Spleen (tissue), 11 donors: ENCODE data around the gene CERS3. TPM values are rescaled to one million over a fixed set of nuclear protein-coding genes. Genes with fewer than 3 reads are reported as not detected.

Experiments
- DNase-seq: peaks from one replicate; pipeline ENCODE4 v3.0.0-alpha.2; 2020
- H3K27ac ChIP-seq, 8 donors: fragments of 200-600 bp; sonication (generic) in 7 of 8; 1 replicate in 4 of 8; 2 replicates in 4 of 8; pipeline versions ENCODE4 v1.5.0 to v1.8.0; 2016 to 2021; ENCODE audit warnings: inconsistent platforms in 4 of 8, mild to moderate bottlenecking in 4 of 8, moderate library complexity in 1 of 8
- H3K27me3 ChIP-seq, 7 donors: fragments of 200-600 bp; sonication (generic) in 6 of 7; replicated peaks in 1 of 7; 1 replicate in 4 of 7; 2 replicates in 3 of 7; pipeline versions ENCODE4 v1.5.0 to v1.8.0; 2016 to 2021; ENCODE audit warnings: inconsistent platforms in 3 of 7, mild to moderate bottlenecking in 1 of 7
- H3K36me3 ChIP-seq, 6 donors: fragments of 200-600 bp; sonication (generic) in 5 of 6; 1 replicate in 4 of 6; 2 replicates in 2 of 6; pipeline versions ENCODE4 v1.5.0 to v1.8.0; 2016 to 2021; ENCODE audit warnings: inconsistent platforms in 2 of 6
- H3K4me1 ChIP-seq, 6 donors: fragments of 200-600 bp; sonication (generic) in 5 of 6; 1 replicate in 3 of 6; 2 replicates in 3 of 6; pipeline versions ENCODE4 v1.5.0 to v1.8.0; 2016 to 2021; ENCODE audit warnings: inconsistent platforms in 3 of 6
- H3K4me3 ChIP-seq, 8 donors: fragments of 200-600 bp; sonication (generic) in 7 of 8; 1 replicate in 4 of 8; 2 replicates in 4 of 8; pipeline versions ENCODE4 v1.5.0 to v1.8.0; 2016 to 2021; ENCODE audit warnings: inconsistent platforms in 4 of 8, mild to moderate bottlenecking in 4 of 8, moderate library complexity in 2 of 8
- H3K9me3 ChIP-seq, 8 donors: fragments of 200-600 bp; sonication (generic) in 7 of 8; 1 replicate in 4 of 8; 2 replicates in 4 of 8; pipeline versions ENCODE4 v1.5.0 to v1.8.0; 2016 to 2021; ENCODE audit warnings: inconsistent platforms in 4 of 8
- POLR2A ChIP-seq, 3 donors: fragments of 450-650 bp; IDR thresholded peaks; one replicate each; pipeline ENCODE4 v1.5.1; 2017; ENCODE audit warnings: antibody characterized with exemption in 3 of 3, mild to moderate bottlenecking in 1 of 3
- POLR2AphosphoS5 ChIP-seq, 3 donors: sonication (generic); formaldehyde crosslinking; IDR thresholded peaks; one replicate each; pipeline ENCODE4 v1.5.1; 2017; ENCODE audit warnings: antibody characterized with exemption in 3 of 3
- WGBS, 5 donors: extraction: QIAGEN DNeasy Blood & Tissue Kit in 3 of 5; methylation state at CpG; one replicate each; pipeline versions ENCODE4 v1.1.5 to v1.1.7; 2013 to 2018; 5-methylcytosine and 5-hydroxymethylcytosine counted together
- intact Hi-C: fragments of 100-400 bp; cut with DNase I; formaldehyde crosslinking; loops from one replicate; pipeline ENCODE4 v1.15.0; 2023; ENCODE audit warnings: low total_unique reads
- polyA plus RNA-seq, 3 donors: library from polyadenylated mRNA; stranded (reverse); fragments of 200-250 nt; gene quantifications; one replicate each; pipeline ENCODE4 v1.2.1, GENCODE V29; 2013
- total RNA-seq, 7 donors: library from RNA; depleted of rRNA in 3 of 7; stranded (reverse); fragments of >200 nt in 3 of 7; fragmentation: NEBNext Ultra II Directional in 4 of 7; extraction: Animal tissue kit (Norgen Biotek cat#: 25700) in 4 of 7; gene quantifications; one replicate each; pipeline versions ENCODE4 v1.1.0 to v1.2.1, GENCODE V29; 2016 to 2021
- TF ChIP-seq, protein P1 (sequence below), 11 experiments: fragments of 200-600 bp in 7 of 11; fragments of 450-650 bp in 4 of 11; sonication (generic) in 4 of 11; IDR thresholded peaks in 8 of 11; conservative IDR thresholded peaks in 3 of 11; 1 replicate in 7 of 11; 2 replicates in 4 of 11; pipeline versions ENCODE4 v1.4.0 to v1.8.0; 2016 to 2021; ENCODE audit warnings: antibody characterized with exemption in 11 of 11, inconsistent platforms in 4 of 11, mild to moderate bottlenecking in 1 of 11
- donor health status: healthy with polysubstance abuse.
- donor health status: DM: no; HTN: no; CAD: no; lungs with moderate emphysema.
- donor health status: DM: no; HTN: no; CAD: no.
- donor health status: Bipolar disorder and iron deficiency.
- donor health status: healthy.
- donor health status: DM: no; HTN: no; CAD: no.
- donor health status: DM: yes; HTN: yes; CAD: no.

Gene CERS3
- total and polyA plus RNA-seq, 10 donors: 0.04 to 0.41 (median 0.23) TPM; not detected in 4

DNA sequence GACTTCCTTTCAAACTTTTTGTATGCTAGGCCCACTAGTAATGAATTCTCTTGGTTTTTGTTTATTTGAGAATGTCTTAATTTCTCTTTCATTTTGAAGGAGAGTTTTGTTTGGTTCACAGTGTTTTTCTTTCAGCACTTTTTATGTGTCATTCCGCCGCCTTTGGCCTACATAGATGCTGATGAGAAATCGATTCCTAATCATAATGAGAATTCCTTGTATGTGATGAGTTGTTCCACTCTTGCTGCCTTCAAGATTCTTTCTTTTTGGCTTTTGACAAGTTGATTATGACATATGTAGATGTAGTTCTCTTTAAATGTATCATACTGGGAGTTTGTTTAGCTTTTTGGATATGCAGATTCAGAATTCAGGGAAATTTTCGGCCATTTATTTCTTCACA, 35.5 kb downstream of the CERS3 start:
- Histone ChIP-seq H3K9me3 (no peaks in the 10 kb centered on the region), H3K27me3 (peaks cover 0 to 20% (median 0%) of the 10 kb centered on the region in 7 donors), H3K27ac (no peak overlapping the region), H3K4me1 (no peaks in the 10 kb centered on the region), H3K4me3 (no peak overlapping the region), H3K36me3 (no peaks in the 10 kb centered on the region)
- no peak for DNase-seq
- TF ChIP-seq POLR2AphosphoS5 (IDR thresholded peaks at IDR 0.05): no peak
- WGBS, 5 donors: 90 to 97% (median 93%) methylated on average over 4 of the region's 4 CpGs
- intact Hi-C loops: no loop called here

DNA sequence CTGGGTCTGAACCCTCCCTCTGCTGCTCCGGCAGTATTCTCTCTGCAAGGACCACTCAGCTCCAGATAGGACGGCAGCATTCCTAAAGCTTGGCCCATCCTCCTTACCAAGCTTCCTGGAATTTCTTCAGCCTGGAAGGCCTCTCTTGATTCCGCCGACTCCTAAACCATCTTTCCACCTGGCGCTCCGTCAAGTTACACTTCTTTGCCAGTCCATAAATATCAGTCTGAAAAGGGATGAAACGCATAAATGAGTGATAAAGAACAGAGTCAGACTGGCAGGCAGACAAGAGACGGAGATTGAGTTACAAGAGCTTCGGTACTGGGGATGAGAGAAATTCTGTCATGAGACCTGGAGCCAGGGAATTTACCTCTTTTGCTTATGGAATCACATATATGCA, 44.3 kb downstream of the CERS3 start:
- intact Hi-C loops: no loop called here
- H3K4me3 ChIP-seq: no peak overlapping the region
- peaks cover 0 to 9% (median 4%) of the 10 kb centered on the region in 8 donors for H3K9me3 ChIP-seq
- H3K4me1 ChIP-seq: no peaks in the 10 kb centered on the region
- DNase-seq: no peak
- no peaks in the 10 kb centered on the region for H3K36me3 ChIP-seq
- no peaks in the 10 kb centered on the region for H3K27me3 ChIP-seq
- 84 to 94% (median 93%) methylated on average over 9 of the region's 9 CpGs for WGBS, 5 donors
- TF ChIP-seq, protein P1, sequence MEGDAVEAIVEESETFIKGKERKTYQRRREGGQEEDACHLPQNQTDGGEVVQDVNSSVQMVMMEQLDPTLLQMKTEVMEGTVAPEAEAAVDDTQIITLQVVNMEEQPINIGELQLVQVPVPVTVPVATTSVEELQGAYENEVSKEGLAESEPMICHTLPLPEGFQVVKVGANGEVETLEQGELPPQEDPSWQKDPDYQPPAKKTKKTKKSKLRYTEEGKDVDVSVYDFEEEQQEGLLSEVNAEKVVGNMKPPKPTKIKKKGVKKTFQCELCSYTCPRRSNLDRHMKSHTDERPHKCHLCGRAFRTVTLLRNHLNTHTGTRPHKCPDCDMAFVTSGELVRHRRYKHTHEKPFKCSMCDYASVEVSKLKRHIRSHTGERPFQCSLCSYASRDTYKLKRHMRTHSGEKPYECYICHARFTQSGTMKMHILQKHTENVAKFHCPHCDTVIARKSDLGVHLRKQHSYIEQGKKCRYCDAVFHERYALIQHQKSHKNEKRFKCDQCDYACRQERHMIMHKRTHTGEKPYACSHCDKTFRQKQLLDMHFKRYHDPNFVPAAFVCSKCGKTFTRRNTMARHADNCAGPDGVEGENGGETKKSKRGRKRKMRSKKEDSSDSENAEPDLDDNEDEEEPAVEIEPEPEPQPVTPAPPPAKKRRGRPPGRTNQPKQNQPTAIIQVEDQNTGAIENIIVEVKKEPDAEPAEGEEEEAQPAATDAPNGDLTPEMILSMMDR (IDR thresholded peaks at IDR 0.05 in 8 of 11, conservative IDR thresholded peaks at IDR 0.05 in 3 of 11): no peak
- TF ChIP-seq POLR2AphosphoS5 (IDR thresholded peaks at IDR 0.05): no peak
- TF ChIP-seq POLR2A (IDR thresholded peaks at IDR 0.05): no peak
- no peak overlapping the region for H3K27ac ChIP-seq

DNA sequence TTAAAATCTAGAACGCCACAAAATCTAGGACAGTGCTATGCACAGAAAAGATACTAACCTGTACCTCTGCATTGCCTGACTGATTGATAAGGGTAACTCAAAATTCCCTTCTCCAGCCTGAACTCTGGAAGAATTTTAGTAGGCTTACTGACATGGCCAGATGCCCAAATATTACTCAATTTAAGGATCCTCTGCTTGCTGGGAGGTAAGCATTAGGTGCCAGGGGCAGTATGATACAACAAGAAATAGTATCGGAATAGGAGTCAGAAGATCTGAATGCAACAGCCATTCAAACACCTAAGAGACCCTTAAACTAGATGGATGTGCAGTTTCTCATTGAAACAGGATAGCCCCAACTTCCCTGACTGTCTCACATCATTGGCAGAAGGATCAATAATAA, 45.4 kb downstream of the CERS3 start:
- Histone ChIP-seq H3K9me3 (peaks cover 4 to 20% (median 15%) of the 10 kb centered on the region in 8 donors), H3K27ac (no peak overlapping the region), H3K36me3 (no peaks in the 10 kb centered on the region), H3K4me1 (no peaks in the 10 kb centered on the region), H3K27me3 (no peaks in the 10 kb centered on the region), H3K4me3 (no peak overlapping the region)
- intact Hi-C loops: no loop called here
- TF ChIP-seq POLR2AphosphoS5 (IDR thresholded peaks at IDR 0.05) (no peak), POLR2A (IDR thresholded peaks at IDR 0.05) (no peak)
- TF ChIP-seq, protein P1 (IDR thresholded peaks at IDR 0.05 in 8 of 11, conservative IDR thresholded peaks at IDR 0.05 in 3 of 11): no peak
- WGBS, 5 donors: 94 to 100% (median 98%) methylated on average over 2 of the region's 2 CpGs
- no peak for DNase-seq

DNA sequence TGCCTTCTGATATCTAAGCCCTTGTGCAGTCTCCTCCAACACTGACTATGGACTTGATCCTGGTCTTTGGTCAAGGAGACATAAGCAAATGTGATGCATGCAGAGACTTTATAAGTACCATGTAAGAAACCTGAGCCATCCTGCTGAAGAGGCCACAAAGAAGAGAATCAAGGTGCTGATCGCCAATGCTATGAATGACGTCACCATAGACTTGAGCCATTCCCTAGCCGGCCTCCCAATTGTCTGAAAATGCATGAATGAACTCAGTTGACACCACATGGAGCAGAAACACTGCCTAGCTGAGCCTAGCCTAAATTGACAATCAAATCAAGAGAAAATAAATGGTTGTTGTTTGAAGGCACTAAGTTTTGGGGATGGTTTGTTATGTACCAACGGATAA, 51.9 kb downstream of the CERS3 start:
- intact Hi-C loops: no loop called here
- no peak overlapping the region for H3K27ac ChIP-seq
- no peaks in the 10 kb centered on the region for H3K36me3 ChIP-seq
- no peaks in the 10 kb centered on the region for H3K4me1 ChIP-seq
- no peak for DNase-seq
- H3K9me3 ChIP-seq: peaks cover 7 to 51% (median 30%) of the 10 kb centered on the region in 8 donors
- H3K27me3 ChIP-seq: no peaks in the 10 kb centered on the region
- WGBS, 5 donors: 84 to 93% (median 89%) methylated on average over 4 of the region's 4 CpGs
- no peak overlapping the region for H3K4me3 ChIP-seq
- no peak for TF ChIP-seq POLR2AphosphoS5 (IDR thresholded peaks at IDR 0.05)
- no peak for TF ChIP-seq POLR2A (IDR thresholded peaks at IDR 0.05)
- TF ChIP-seq, protein P1 (IDR thresholded peaks at IDR 0.05 in 8 of 11, conservative IDR thresholded peaks at IDR 0.05 in 3 of 11): no peak

DNA sequence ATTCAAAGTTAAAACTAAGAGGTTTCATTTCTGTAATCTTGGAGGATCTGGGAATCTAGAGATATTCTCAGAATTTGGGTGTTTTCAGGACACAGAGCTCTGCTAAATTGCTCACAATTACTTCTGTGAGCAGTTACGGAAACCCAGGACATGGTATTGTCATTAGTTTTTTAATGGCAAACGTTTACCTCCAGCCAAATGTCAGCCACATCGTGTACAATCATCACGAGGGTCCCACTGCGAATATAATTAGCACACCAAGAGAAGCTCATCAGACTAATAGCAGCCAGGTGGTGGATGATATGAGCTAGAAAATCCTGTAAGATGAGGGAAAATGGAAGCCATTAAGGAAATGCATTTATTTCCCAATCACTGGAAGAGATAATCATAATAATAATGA, 56.0 kb downstream of the CERS3 start:
- Histone ChIP-seq H3K27me3 (no peaks in the 10 kb centered on the region), H3K36me3 (no peaks in the 10 kb centered on the region), H3K4me1 (no peaks in the 10 kb centered on the region), H3K4me3 (no peak overlapping the region), H3K27ac (no peak overlapping the region), H3K9me3 (peaks cover 0 to 26% (median 10%) of the 10 kb centered on the region in 8 donors)
- WGBS, 5 donors: 73 to 90% (median 85%) methylated on average over 5 of the region's 5 CpGs
- intact Hi-C loops: no loop called here
- no peak for TF ChIP-seq POLR2A (IDR thresholded peaks at IDR 0.05)
- TF ChIP-seq, protein P1 (IDR thresholded peaks at IDR 0.05 in 8 of 11, conservative IDR thresholded peaks at IDR 0.05 in 3 of 11): no peak
- no peak for TF ChIP-seq POLR2AphosphoS5 (IDR thresholded peaks at IDR 0.05)
- DNase-seq: no peak
